ENCODE results near the gene KDM4B.

Gene KDM4B

DNA sequence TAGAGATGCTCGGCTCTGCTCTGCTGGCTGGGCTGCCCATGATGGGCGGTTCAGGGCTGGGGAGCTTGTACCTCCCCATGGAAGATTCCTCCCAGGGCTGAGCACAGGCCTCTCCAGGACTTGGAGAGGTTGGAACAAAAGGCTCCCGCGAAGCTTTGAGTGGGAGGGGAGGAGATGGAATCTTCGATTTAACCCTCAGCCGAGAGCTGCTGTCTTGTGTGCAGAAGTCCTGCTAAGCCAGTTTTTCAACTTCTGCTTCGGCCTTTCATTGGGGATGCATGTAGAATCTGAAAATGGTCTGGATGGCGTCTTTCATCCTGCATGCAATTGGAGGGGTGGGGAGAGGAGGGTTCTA lies 163.3 kb downstream of the KDM4B start:
- TF ChIP-seq, protein P1, sequence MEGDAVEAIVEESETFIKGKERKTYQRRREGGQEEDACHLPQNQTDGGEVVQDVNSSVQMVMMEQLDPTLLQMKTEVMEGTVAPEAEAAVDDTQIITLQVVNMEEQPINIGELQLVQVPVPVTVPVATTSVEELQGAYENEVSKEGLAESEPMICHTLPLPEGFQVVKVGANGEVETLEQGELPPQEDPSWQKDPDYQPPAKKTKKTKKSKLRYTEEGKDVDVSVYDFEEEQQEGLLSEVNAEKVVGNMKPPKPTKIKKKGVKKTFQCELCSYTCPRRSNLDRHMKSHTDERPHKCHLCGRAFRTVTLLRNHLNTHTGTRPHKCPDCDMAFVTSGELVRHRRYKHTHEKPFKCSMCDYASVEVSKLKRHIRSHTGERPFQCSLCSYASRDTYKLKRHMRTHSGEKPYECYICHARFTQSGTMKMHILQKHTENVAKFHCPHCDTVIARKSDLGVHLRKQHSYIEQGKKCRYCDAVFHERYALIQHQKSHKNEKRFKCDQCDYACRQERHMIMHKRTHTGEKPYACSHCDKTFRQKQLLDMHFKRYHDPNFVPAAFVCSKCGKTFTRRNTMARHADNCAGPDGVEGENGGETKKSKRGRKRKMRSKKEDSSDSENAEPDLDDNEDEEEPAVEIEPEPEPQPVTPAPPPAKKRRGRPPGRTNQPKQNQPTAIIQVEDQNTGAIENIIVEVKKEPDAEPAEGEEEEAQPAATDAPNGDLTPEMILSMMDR (IDR thresholded peaks at IDR 0.05) = no peak
- H3K4me3 ChIP-seq = no peak overlapping the region
- no peak overlapping the region for H3K27ac ChIP-seq
- no peak for DNase-seq (ENCODE audit: low spot score)

- TF ChIP-seq, protein P1 (IDR thresholded peaks at IDR 0.05) = no peak
- no peak for DNase-seq (ENCODE audit: low spot score)
- Histone ChIP-seq H3K27ac (no peak overlapping the region), H3K4me3 (no peak overlapping the region)
Observed at GRCh38 chr19:5132698-5133651, 164.1 kb downstream of the KDM4B start.

DNA sequence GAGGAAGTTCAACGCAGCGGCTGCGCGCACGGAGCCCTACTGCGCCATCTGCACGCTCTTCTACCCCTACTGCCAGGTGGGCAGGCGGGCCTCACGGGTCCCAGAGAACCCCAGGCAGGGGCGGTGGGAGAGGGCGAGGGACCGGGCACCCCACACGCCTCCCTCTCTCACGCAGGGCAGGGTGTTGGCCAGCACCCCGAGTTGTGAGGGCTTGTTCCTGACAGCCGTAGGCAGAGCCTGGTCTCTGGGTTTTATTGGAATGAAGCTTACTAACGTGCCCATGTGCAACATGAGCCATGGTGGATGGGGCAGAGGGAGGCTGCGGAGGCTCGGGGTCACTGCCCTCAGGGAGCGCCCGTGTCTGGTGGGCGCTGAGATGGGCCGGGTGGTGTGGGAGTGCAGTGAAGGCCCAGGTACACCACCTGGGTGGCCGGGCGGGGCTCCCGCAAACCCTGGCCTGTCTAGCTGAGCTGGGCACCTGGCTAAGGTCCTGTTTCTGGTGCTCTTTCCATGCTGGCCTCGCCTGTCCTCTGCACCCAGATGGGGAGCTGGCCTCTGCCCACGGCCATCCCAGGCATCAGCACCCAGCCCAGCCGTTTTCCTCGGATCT lies 165.2 kb downstream of the KDM4B start:
- TF ChIP-seq, protein P1 (IDR thresholded peaks at IDR 0.05) = no peak
- Histone ChIP-seq H3K27ac (no peak overlapping the region), H3K4me3 (no peak overlapping the region)
- no peak for DNase-seq (ENCODE audit: low spot score)

GRCh38 chr19:5134691-5135090 lies 165.8 kb downstream of the KDM4B start:
- TF ChIP-seq, protein P1 (IDR thresholded peaks at IDR 0.05) = no peak
- H3K27ac ChIP-seq = no peak overlapping the region

DNA sequence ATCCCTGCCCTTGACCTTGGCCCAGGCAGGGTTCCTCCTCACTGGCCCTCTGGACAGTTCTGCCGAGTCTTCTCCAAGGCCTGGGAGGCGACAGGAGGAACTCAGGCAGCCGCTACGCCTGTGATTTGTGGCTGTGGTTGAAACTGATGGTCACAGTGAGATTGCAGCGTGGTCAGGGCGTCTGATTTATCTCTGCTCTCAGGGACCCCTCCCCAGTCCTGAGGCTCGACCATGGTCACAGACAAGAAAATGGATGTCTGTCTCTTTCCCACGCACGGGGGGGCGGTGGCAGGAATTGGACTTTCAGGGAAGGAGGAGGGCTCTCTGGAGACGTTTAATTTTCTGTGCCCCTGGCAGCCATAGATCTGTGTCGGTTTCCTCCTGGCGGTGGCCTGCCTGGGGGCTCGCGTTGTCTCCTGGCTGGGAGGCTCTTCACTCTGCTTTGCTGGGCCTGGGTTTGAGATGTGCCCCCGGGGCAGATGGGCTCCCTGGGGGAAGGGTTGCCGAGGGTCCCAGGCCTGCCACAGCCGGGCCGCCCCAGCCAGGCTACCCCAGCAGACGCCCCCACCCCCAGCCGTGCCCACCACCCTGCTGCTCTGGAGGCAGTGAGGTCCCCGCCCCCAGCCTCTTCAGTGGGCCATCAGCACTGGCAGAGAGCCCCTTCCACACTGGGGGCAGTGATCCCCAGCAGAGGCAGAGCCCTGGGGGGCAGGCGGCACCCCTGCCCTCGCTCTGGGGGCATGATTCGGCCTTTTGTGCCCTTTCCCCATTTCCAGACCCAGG lies 167.4 kb downstream of the KDM4B start:
- Histone ChIP-seq H3K4me3 (no peak overlapping the region), H3K27ac (no peak overlapping the region)
- TF ChIP-seq, protein P1 (IDR thresholded peaks at IDR 0.05) = no peak
- no peak for DNase-seq (ENCODE audit: low spot score)

More at GRCh38 chr19:5134691-5135090, 165.8 kb downstream of the KDM4B start:
- no peak overlapping the region for H3K4me3 ChIP-seq
- DNase-seq (ENCODE audit: low spot score) = no peak

DNA sequence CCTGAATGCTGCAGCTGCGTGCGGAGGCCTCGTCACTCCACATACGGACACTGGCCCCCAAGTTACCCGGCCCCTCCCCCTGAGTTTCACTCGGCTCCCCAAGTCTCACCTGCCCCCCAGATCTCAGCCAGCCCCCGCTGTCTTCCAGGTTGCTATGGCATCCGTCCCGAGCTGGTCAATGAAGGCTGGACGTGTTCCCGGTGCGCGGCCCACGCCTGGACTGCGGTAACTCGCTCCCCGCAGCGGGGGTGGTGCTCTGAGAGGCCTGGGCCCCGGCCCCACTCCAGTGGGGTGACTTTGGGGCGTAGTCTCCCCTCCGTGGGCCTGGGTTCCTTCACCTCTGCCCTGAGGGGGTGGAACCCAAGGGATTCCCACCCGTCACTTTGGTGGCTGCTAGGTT lies 168.2 kb downstream of the KDM4B start:
- Histone ChIP-seq H3K4me3 (no peak overlapping the region), H3K27ac (no peak overlapping the region)
- TF ChIP-seq, protein P1 (IDR thresholded peaks at IDR 0.05) = no peak
- no peak for DNase-seq (ENCODE audit: low spot score)
